HG02870 (cell line): ENCODE results near the gene ARMC3.
A peak's percentile ranks its signal among the peaks of the same experiment; 100 is the strongest.

Experiments
- ATAC-seq: cut with Tn5 transposase; IDR thresholded peaks from one replicate; pipeline ENCODE4 v1.9.1; 2021; ENCODE audit warnings: mild to moderate bottlenecking, moderate library complexity; ENCODE audit not compliant: unreplicated experiment

The ARMC3 gene

DNA sequence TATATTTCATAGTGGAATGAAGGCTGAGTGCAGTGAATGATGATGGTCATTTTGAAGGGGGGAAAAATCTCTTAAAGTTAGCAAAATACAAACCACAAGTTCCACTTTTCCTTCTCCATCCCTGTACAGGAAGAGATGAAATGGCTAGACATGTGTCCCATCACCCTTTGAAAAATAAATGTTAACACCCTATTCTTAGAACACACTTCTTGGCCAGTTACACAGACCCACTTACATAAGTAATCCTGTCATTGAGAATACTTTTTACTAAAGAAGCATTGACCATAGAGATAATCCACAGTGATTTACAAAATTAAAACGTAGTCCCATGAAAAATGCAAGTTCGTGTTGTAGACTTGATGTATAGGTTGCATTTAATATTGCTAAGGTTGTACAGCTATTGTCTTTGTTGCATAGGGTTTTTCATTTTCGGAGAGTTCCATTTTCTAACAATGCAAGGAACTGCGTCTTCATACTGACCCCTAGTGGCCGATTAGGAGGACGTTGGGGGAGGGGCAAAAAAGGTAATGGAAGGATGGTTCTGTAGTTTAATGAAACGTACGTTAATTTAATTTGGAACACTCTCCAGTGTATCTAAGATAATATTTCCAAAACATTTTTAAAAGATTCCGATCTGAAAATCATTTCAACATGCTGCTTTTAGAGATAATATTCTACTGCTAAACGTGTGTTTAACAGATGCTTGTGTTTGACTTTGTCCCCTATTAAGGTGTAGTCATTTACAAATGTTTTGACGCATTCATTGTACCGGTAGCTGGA lies 60.9 kb downstream of the ARMC3 start:
- peak; percentile 45 for ATAC-seq

DNA sequence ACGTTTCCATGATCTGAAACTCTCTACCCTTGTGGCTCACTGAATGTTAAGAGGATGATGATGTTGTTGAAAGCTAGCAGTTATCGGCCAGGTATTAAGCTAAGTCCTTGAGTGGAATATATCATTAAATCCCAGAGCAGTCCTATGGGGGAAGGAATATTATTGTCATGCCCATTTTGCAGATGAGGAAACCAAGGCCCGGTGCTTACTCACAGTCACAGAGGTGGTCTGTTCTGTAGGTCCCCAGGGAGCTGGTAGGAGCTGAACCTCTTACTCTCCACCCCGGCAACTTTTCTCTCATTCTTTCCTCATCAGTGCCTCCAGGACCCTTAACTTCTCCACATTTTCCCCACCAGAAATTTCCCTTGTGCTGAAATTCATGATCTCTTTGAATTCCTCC lies 62.6 kb downstream of the ARMC3 start:
- no peak for ATAC-seq

DNA sequence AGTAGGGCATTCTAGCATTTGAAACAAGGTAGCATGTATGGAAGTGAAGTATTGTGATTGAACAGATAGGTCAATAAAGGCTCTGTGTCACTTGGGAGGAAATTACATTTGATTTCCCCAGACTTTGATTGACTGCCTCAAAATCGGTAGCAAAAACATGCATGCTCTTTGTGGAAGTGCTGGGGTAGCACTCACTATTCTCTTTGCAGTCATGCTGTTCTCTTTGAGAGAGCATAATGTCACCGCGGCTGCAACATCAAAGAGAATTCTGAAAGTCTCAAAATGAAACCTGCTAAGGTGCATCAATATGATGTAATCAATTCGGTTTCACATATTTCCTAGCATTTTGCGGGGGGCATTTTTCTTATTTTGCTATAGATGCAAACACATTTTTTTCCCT lies 64.2 kb downstream of the ARMC3 start:
- ATAC-seq, result peak; percentile 72

DNA sequence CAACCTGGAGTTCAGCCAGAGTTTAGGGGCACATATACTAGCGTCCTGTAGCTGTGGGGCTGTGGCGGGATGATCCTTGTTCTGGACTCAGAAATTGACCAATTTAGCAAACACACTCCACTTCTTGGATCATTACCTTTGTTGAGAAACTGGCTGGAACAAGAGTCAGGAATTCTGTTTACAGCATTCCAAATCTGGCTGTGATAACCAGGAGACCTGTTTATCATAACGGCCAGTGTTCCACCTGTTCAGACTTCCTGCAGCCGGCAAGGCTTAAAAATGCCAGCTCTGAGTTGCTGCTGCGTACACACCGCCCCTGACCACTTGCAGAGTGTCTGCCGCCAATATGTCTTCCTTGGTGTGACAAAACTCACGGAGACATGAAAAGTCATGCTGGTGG lies 64.8 kb downstream of the ARMC3 start:
- no peak for ATAC-seq

DNA sequence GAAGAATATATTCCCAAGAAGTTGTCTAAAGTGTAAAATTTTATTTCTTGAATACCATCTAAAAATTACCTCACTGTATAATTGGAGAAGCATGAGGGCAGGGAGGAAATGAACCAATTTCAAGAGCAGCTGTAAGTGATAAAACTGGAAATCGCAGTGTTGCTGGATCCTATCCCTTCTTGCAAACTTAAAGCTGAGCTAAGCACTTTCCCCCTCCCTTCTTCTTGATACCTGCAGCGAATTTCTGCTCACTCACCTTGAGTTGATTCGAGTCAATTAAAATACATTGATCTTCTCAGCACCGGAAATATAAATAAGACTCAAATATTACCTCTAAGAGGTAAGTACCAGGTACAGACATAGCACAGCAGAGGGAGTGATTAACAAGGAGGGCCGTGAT lies 65.5 kb downstream of the ARMC3 start:
- ATAC-seq, result no peak

DNA sequence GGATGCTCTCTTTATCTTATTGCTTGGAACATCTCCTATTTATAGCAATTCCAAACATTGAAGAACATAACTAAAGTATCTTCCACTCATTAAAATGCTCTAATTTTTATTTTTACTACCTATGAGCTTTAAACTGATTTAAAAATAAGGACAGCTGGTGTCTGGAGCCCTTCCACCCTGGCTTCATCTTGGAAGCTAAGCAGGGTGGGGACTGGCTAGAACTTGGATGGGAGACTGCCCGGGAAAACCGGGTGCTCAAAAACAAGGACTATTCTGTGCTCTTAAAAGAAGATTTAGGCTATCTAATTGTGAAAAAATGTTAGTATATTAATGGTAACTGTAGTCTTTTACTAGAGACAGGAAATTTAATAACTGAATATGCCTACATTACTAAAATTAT lies 69.2 kb downstream of the ARMC3 start:
- ATAC-seq, result no peak

DNA sequence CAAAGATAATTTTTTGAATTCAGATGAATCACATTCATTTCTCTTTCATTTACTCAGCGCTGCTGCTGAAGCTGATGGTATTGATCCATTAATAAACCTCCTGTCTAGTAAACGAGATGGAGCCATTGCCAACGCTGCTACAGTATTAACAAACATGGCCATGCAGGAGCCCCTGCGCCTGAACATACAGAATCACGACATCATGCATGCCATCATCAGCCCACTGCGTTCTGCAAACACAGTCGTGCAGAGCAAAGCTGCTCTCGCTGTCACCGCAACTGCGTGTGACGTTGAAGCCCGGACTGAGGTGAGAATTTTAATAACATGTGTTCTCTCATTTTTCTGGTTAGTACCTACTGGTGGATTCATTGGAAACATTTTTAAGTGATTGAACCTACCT lies 70.2 kb downstream of the ARMC3 start:
- no peak for ATAC-seq

DNA sequence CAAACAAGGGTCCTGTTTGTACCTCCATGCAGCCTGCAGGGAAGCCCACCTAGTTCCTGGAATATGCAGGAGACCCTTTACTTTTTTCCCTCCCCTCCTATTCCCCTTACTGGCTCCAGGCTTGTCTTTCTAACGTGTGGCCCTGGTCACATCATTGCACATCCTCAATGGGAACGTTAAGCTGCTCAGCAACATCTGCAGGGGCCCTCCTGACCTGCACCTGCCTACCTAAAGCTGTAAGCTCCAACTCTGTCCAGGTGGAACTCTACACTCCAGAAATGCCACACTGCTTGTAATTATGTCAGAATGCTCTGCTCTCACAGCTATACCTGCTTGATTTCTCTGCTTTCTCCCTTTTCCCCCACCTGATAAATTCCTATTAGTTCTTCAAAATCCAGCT lies 72.1 kb downstream of the ARMC3 start:
- no peak for ATAC-seq

DNA sequence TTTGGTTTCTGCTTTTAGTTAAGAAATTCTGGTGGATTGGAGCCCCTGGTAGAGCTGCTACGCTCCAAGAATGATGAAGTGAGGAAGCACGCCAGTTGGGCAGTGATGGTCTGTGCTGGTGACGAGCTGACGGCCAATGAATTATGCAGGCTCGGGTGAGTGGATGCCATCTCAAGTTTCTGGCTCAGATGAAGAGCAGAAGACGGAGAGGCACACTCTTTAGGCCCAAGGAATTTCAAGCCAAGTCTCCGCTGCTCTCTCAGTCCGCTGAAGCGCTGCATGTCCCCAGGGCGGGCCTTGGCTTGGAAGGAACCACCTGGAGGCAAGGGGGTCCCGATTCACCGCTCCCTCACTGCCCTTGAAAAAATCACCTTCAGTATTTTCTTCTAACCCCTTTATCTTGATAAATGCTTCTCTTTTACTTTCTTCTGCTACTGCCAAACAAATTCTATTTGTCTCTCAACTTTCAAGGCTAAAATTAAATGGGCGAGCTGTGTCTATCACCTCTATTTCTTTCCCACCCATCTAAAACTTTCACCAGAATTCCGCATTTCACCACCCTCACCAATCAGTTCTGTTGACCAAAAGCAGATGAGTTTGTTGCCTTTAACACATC lies 74.2 kb downstream of the ARMC3 start:
- no peak for ATAC-seq

DNA sequence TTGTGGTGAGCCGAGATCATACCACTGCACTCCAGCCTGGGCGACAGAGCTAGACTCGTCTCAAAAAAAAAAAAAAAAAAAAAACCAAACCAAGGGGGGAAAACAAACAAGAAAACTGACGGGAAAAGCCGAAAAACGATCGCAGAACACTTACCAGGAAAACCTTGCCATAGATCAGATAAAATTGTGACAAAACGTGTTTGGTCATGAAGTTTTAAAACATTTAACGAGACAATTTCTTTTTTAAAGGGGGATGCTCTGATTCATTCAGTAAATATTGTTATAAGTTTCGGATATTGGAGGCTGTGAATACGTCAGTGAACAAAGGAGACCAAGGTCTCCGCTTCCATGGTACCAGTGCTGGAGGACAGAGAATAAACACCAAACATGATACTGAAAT lies 77.3 kb downstream of the ARMC3 start:
- ATAC-seq, result no peak

DNA sequence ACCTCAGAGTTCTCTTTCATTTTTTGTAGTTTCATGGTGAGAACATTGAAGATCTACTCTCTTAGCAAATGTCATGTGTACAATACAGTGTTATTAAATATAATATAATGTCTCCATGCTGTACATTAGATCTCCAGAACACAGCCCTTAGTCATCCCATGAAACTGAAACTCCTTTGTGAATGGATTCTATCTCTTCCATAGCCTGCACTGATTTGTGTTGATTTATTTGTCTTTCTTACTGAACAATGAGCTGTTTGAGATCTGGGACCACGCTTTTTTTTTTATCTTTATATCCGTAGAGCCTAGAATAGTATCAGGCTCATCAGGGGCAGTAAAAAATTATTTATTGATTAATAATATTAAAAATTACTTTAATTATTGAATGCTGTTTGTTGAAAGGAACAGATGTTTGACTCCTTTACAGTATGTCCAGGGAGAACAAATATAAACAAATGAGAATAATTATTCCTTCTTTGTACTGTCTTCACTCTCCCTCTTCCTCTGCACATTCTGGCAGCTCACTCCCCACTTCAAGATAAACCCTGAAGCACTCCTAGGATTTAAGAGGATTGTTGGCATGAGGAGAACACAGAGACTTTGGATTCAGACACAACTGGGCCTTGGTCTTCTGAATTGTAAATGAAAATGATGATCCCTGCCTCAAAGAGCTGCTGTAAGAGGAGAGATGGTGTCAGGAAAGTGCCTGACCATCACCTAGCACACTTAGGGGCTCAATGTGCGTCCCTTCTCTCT lies 85.9 kb downstream of the ARMC3 start:
- ATAC-seq, result no peak

DNA sequence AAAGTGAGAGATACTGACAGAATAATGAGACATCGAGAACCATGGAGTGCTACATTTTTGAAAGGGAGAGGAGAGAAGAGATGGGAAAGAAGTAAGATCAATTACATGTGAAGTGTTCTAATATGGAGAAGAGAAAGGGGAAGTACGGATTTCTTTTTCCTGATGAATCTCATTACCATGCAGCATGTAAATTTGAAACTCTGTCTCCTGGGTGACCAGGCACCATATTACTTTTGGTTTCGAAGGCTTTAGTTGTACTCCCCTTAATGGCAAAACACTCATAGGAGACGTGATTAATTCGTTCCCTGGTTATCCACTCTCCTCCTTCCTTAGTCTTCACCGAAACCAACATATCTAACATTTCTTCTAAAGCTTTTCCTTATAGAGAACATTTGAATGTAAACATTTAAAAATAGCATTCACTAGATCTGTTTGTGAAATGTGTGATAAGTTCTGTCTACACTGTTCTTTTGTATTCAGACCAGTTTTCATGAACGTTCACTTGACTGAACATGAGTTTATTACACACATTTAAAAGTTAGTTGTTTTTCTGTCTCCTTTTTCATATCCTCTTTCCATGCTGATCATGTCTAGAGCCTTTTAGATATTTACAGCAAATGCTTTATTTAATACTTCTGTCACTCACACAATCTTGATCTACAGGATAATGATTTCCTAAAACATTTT lies 87.3 kb downstream of the ARMC3 start:
- peak; percentile 97 for ATAC-seq

DNA sequence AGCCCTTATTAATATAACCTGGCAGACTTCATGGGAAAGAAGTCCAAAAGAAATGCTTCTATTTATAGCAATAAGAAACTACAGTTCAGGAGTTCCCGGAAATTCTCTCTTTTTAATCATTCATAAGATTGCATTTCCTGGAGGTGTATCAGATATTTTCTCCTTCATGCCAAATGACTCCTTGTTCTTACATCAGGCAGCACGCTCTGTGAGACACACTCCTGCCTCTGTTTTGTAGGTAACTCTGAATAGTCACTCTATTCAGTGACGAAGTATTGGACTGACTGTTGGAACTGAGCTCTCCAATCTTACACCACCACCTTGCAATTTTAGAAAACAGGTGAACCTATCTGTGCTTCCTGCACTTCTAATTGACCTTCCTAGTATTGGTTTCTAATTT lies 88.8 kb downstream of the ARMC3 start:
- ATAC-seq, result no peak

DNA sequence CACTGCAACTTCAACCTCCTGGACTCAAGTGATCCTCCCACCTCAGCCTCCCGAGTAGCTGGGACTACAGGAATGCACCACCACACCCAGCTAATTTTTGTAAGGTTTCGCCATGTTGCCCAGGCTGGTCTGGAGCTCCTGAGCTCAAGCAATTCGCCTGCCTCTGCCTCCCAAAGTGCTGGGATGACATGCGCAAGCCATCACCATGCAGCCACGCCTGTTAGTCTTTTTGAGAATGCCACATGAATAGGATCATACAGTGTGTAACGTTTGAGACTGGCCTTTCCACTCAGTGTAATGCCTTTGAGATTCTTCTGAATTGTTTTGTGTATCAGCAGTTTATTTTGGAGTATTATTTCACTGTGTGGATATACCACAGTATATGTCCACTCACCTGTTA lies 91.8 kb downstream of the ARMC3 start:
- no peak for ATAC-seq

DNA sequence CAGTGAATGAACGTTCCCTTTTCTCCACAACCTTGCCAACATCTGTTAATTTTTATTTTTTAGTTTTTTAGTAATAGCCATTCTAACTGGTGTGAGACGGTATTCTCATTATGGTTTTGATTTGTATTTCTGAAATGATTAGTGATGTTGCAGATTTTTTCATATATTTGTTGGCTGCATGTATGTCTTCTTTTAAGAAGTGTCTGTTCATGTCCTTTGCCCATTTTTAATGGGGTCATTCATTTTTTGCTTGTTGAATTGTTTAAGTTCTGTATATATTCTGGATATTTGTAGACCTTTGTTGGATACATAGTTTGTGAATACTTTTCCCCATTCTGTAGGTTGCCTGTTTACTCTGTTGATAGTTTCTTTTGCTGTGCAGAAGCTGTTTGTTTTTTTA lies 93.6 kb downstream of the ARMC3 start:
- ATAC-seq, result no peak

DNA sequence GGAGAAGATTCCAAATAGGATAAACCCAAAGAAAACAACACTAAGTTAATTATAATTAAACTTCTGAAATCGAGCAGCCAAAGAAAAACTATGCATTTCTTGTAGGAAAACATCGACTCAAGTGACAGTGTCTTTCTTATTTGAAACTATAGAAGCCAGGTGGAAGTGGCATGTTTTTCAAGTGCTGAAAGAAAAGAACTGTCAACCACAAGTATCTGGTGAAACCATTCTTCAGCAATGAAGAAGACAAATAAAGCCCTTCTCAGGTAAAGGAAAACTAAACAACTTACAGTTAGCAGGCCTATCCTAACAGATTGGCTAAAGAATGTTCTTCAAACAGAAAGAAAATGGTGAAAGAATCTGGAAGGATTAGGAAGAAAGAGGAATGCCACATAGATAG lies 96.1 kb downstream of the ARMC3 start:
- no peak for ATAC-seq

DNA sequence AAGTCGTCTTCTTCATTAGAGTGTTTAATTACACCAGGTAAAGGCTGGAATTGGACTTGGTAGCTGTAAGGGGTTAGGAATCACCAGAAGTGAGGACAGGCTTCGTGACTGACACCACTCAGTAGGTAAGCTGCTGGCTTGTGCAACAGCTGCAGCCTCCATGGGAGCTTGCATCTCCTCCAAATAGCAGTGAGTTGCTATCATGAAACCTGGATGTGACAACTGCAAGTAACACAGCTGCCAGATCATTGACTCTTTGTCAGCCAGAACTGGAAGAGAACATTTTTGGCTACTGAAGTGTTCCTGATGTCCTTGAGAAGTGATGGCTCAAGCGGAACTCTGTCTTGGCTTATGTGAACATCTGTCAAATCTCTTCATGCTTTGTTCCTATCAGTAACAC lies 103.5 kb downstream of the ARMC3 start:
- ATAC-seq, result no peak

DNA sequence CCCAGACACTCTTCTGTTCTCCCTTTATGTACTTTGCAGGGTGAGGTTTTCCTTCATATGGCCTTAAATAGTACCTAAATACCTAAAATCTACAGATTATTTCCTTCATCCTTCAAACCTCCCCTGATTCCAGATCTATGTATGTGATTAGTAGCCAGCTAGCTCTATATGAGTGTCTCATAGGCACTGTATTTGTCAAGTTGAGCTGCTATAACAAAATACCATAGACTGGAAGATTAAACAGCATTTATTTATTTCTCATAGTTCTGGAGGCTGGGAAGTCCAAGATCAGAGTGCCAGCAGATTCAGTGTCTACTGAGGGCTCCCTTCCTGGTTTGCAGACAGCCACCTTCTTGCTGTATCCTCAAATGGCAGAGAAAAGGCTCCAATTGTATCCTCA lies 106.9 kb downstream of the ARMC3 start:
- ATAC-seq, result no peak

DNA sequence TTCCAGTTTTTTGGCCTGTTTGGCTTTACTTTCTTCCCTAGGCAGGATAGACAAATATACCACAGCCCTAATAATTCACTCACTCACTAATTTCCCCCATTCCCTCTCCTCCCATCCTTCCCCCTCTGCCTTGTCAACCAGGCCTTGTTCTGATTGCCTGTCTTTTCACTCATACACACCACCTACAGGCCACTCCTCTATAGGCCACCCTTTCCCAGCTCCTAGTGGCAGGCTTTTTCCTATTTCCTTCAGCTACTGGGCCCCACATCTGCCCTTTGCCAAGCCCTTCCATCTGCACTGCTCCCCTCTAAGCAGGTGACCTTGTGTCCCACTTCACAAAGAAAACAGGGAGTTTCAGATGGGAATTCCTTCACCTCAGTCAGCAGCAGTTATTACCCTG lies 107.7 kb downstream of the ARMC3 start:
- ATAC-seq, result no peak

DNA sequence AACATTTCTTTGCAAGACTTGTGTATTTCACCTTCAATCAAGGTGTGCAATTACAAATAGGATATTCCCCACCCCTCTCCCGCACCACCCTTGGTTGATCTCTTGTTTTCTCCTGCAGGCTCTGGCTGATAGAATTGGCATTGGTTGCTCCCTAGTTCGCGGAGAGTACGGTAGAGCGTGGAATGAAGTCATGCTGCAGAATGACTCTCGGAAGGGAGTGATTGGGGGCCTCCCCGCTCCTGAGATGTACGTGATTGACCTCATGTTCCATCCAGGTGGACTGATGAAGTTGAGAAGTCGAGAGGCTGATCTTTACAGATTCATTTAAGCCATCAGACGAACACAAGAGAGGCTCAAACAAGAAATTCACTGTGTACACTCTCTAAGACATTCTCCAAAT lies 109.3 kb downstream of the ARMC3 start:
- no peak for ATAC-seq

DNA sequence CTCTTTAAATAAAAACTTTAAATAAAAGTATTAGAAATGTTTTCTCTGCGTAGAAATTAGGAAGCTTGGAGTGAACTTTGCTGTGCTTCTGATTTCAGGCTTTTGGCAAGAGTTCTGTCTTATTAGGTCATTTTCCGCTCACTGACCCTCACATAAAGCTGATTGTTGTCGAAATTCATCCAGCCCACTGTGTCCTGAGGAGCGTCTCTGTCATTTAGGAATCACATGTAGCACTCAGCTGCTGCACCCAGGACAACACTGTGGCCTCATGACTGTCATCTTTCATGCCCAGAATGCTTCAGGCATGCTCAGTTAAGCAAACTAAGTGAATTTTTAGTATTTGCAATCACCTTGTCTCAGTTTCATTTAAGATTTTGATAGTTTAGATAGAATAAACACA lies 109.7 kb downstream of the ARMC3 start:
- ATAC-seq, result no peak

DNA sequence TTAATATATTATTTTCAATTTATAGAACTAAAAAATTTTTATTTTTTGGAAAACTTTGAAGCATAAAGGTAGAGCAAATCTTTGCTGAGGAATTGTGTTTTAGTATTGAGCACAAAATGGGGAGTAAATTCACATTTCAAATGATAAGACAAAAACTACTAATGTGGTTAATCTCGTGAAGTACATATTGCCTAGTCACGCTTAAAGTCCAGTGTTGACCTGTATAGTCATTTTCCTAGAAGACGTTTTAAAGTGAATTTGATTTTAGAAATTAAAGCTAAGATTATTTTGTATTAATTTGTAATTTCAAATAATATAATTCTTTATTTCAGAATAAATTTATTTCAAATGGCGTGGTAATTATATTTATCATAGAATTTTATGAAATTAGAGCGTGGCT lies 110.3 kb downstream of the ARMC3 start:
- ATAC-seq, result no peak
